ENCODE results near the gene LRIT1. TPM values are rescaled to one million over a fixed set of nuclear protein-coding genes. Genes with fewer than 3 reads are reported as not detected.
A peak's percentile ranks its signal among the peaks of the same experiment; 100 is the strongest.

LRIT1 gene
- total and polyA plus RNA-seq, 2 donors (not counting 3 experiments of a cell fraction or from before 2014, with no cell fraction given) = not detected

DNA sequence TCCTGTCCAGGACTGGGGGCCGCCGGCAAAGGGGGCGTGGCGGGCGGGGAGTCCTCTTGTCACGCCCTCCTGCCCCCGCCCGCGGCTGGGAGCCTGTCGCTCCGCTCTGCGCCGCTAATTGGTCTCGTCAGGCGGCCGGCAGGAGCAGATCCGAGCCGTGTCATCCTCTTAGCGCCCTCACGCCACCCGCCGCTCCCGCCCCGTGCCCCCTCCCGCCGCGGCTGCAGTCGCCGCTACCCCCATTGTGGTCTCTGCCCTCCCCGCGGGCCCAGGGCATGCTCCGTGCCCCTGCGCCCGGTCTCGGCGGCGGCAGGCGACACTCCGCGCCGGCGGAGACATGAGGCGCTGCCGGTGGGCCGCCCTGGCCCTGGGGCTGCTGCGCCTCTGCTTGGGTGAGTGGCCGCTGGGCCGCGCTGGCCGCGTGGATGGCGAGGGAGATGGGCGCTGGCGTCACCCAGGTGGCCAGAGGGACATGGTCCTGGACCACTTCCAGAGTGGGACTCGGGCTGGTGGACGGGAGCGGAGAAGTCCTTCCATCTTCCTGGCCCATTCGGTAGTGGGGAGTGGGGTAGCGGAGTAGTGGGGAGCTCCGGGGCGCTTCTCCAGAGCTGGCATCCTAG lies 46.8 kb downstream of the LRIT1 start, which contains the start of gene CDHR1:
Gene CDHR1, plus strand, starts transcription at position 114 of the 620 bp plus-strand sequence. Its CDS starts 224 bp downstream, at position 338.
- intact Hi-C loops (cut with micrococcal nuclease) = no loop called here
- Histone ChIP-seq H2AFZ (ENCODE audit: low read depth, low read length) (no peak within 1 kb of the TSS), H4K20me1 (replicated peaks; ENCODE audit: control insufficient read depth, extremely low read depth, insufficient read depth, low read length) (no peaks in the 10 kb centered on the region), H3K27ac (ENCODE audit: insufficient read depth, low read depth, low read length) (no peak within 1 kb of the TSS), H3K9me3 (replicated peaks; ENCODE audit: control insufficient read depth, insufficient read depth, low read length) (no peaks in the 10 kb centered on the region), H3K79me2 (ENCODE audit: control insufficient read depth, insufficient read depth, low read length) (no peaks in the 10 kb centered on the region), H3K4me1 (ENCODE audit: control insufficient read depth, extremely low read depth, insufficient read depth, low read length) (no peaks in the 10 kb centered on the region), H3K4me2 (ENCODE audit: insufficient read depth, low read length) (no peak within 1 kb of the TSS), H3K9ac (replicated peaks; ENCODE audit: extremely low read depth, insufficient read depth, low read length) (no peak within 1 kb of the TSS), H3K36me3 (ENCODE audit: control insufficient read depth in 2 of 2, extremely low read depth in 1 of 2, insufficient read depth in 2 of 2, low read length in 2 of 2) (no peaks in the 10 kb centered on the region), H3K9me1 (replicated peaks; ENCODE audit: control insufficient read depth, extremely low read depth, insufficient read depth, low read length) (no peaks in the 10 kb centered on the region), H3K4me3 (replicated peaks in 1 of 3; ENCODE audit: insufficient read depth in 1 of 3, low read depth in 1 of 3, low read length in 3 of 3) (peak within 1 kb of the TSS in 1 of 3 experiments; percentile 15), H3K27me3 (ENCODE audit: control insufficient read depth in 2 of 2, insufficient read depth in 2 of 2, low read length in 2 of 2) (peaks cover 31% of the 10 kb centered on the region in 2 experiments)
- POLR2A ChIA-PET = no interaction called here
- peak; percentile 81 for TF ChIP-seq EZH2 (IDR thresholded peaks at IDR 0.05; ENCODE audit: borderline replicate concordance, low read depth, low read length, severe bottlenecking)
- no peak for TF ChIP-seq MYC (IDR thresholded peaks at IDR 0.05; ENCODE audit: low read depth, low read length)
- dilution Hi-C loops (cut with MboI; ENCODE audit: extremely low pct_ligation_motif_present, low sequenced_read_pairs) = no loop called here
- no TSS peak for BruUV-seq (replicated peaks)
- CTCF ChIA-PET = interaction anchor here (1.2 kb wide), 1 partner anchor 47 kb away, joined by 7 read pairs; no protein-coding TSS in a partner anchor
- FAIRE-seq (no peak), DNase-seq (ENCODE audit: low read depth, low spot score) (no peak)

DNA sequence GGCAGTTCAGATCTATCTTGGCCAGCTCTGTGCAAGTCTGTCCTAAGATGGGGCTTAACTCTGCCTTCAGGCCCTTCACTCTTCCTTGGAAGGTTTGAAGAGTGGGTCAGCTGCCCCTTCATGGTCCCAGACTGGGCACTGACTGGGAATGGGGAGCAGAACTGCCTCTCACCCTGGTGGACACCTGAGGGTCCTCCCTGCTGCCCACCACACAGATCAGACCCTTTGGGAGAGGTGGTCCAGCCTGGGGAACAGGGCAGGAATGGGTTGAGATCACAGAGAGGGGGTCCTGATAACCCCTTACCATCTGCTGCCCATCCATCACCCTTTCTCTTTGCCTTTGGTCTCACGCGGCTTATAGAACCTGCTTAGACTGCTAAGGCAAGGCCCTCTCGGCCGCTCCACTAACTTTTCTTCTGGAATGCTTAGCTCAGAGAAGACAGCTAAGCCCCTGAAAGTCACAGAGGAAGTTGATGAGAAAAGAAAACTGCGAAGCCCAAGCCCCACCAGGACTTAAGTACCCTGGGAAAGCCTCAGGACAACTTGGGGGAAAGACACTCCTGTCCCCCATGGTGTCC lies 47.4 kb downstream of the LRIT1 start:
- intact Hi-C loops (cut with micrococcal nuclease) (no loop called here), dilution Hi-C loops (cut with MboI; ENCODE audit: extremely low pct_ligation_motif_present, low sequenced_read_pairs) (no loop called here)
- Histone ChIP-seq H3K4me2 (ENCODE audit: insufficient read depth, low read length) (no peak overlapping the region), H3K9me3 (replicated peaks; ENCODE audit: control insufficient read depth, insufficient read depth, low read length) (no peaks in the 10 kb centered on the region), H4K20me1 (replicated peaks; ENCODE audit: control insufficient read depth, extremely low read depth, insufficient read depth, low read length) (no peaks in the 10 kb centered on the region), H2AFZ (ENCODE audit: low read depth, low read length) (no peak overlapping the region), H3K27ac (ENCODE audit: insufficient read depth, low read depth, low read length) (no peak overlapping the region), H3K27me3 (ENCODE audit: control insufficient read depth in 2 of 2, insufficient read depth in 2 of 2, low read length in 2 of 2) (peaks cover 31% of the 10 kb centered on the region in 2 experiments), H3K36me3 (ENCODE audit: control insufficient read depth in 2 of 2, extremely low read depth in 1 of 2, insufficient read depth in 2 of 2, low read length in 2 of 2) (no peaks in the 10 kb centered on the region), H3K79me2 (ENCODE audit: control insufficient read depth, insufficient read depth, low read length) (no peaks in the 10 kb centered on the region), H3K4me3 (replicated peaks in 1 of 3; ENCODE audit: insufficient read depth in 1 of 3, low read depth in 1 of 3, low read length in 3 of 3) (no peak overlapping the region), H3K9me1 (replicated peaks; ENCODE audit: control insufficient read depth, extremely low read depth, insufficient read depth, low read length) (no peaks in the 10 kb centered on the region), H3K4me1 (ENCODE audit: control insufficient read depth, extremely low read depth, insufficient read depth, low read length) (no peaks in the 10 kb centered on the region), H3K9ac (replicated peaks; ENCODE audit: extremely low read depth, insufficient read depth, low read length) (no peak overlapping the region)
- TF ChIP-seq GATA2 (IDR thresholded peaks at IDR 0.05; ENCODE audit: insufficient read depth, insufficient read length, low read depth, low read length) = no peak
- TF ChIP-seq, protein P1, sequence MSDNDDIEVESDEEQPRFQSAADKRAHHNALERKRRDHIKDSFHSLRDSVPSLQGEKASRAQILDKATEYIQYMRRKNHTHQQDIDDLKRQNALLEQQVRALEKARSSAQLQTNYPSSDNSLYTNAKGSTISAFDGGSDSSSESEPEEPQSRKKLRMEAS (IDR thresholded peaks at IDR 0.05; ENCODE audit: insufficient read depth, insufficient read length) = no peak
- no peak for TF ChIP-seq EZH2 (IDR thresholded peaks at IDR 0.05; ENCODE audit: borderline replicate concordance, low read depth, low read length, severe bottlenecking)
- no peak for TF ChIP-seq POLR2AphosphoS5 (IDR thresholded peaks at IDR 0.05; ENCODE audit: insufficient read depth, low read depth, low read length)
- TF ChIP-seq, protein P2, sequence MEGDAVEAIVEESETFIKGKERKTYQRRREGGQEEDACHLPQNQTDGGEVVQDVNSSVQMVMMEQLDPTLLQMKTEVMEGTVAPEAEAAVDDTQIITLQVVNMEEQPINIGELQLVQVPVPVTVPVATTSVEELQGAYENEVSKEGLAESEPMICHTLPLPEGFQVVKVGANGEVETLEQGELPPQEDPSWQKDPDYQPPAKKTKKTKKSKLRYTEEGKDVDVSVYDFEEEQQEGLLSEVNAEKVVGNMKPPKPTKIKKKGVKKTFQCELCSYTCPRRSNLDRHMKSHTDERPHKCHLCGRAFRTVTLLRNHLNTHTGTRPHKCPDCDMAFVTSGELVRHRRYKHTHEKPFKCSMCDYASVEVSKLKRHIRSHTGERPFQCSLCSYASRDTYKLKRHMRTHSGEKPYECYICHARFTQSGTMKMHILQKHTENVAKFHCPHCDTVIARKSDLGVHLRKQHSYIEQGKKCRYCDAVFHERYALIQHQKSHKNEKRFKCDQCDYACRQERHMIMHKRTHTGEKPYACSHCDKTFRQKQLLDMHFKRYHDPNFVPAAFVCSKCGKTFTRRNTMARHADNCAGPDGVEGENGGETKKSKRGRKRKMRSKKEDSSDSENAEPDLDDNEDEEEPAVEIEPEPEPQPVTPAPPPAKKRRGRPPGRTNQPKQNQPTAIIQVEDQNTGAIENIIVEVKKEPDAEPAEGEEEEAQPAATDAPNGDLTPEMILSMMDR (IDR thresholded peaks at IDR 0.05; ENCODE audit: extremely low read depth in 1 of 2, insufficient read depth in 1 of 2, low read depth in 1 of 2, low read length in 2 of 2) = no peak
- no peak for TF ChIP-seq JUN (IDR thresholded peaks at IDR 0.05; ENCODE audit: borderline replicate concordance, insufficient read depth, insufficient read length, low read depth)
- TF ChIP-seq POLR2A (IDR thresholded peaks at IDR 0.05; ENCODE audit: low read depth, low read length) = no peak
- no peak for TF ChIP-seq MYC (IDR thresholded peaks at IDR 0.05; ENCODE audit: low read depth, low read length)
- no peak for TF ChIP-seq FOS (IDR thresholded peaks at IDR 0.05; ENCODE audit: borderline replicate concordance, insufficient read depth, low read length)
- POLR2A ChIA-PET = no interaction called here
- no peak for FAIRE-seq
- no TSS peak for BruUV-seq (replicated peaks)
- CTCF ChIA-PET = no interaction called here
- no peak for DNase-seq (ENCODE audit: low read depth, low spot score)
